Measurements from ENCODE around the gene MAPKAPK3. TPM values are rescaled to one million over a fixed set of nuclear protein-coding genes. Genes with fewer than 3 reads are reported as not detected.

MAPKAPK3 gene
- total RNA-seq, 2 donors from 2014 or later: 23.6 to 29.3 TPM

GRCh38 chr3:50604628-50605588, 12.0 kb upstream of the MAPKAPK3 start:
- TF ChIP-seq CTCF (IDR thresholded peaks at IDR 0.05) (no peak), POLR2A (IDR thresholded peaks at IDR 0.05) (peak in 2 of 3 donors; percentile 23 to 38)
- Histone ChIP-seq H3K9me3 (no peaks in the 10 kb centered on the region), H3K27ac (peak overlapping the region; percentile 83 to 100 (median 98)), H3K4me3 (no peak overlapping the region), H3K4me1 (peaks cover 100% of the 10 kb centered on the region), H3K36me3 (replicated peaks in 1 of 2; ENCODE audit: insufficient read depth in 1 of 2, low read depth in 2 of 2) (peaks cover 0 to 6% of the 10 kb centered on the region in 2 donors), H3K27me3 (no peaks in the 10 kb centered on the region)
- 33 to 37% methylated on average over 13 to 14 of the region's 14 CpGs for WGBS, 2 donors
- DNase-seq (peak; percentile 89 to 94 (median 94)), ATAC-seq (peak; percentile 51)
- intact Hi-C loops (cut with DNase I): no loop called here

GRCh38 chr3:50605901-50606326, 11.0 kb upstream of the MAPKAPK3 start:
- Histone ChIP-seq H3K9me3 (no peaks in the 10 kb centered on the region), H3K4me1 (peaks cover 100% of the 10 kb centered on the region), H3K4me3 (no peak overlapping the region), H3K27me3 (no peaks in the 10 kb centered on the region), H3K27ac (peak overlapping the region; percentile 83 to 100 (median 98)), H3K36me3 (replicated peaks in 1 of 2; ENCODE audit: insufficient read depth in 1 of 2, low read depth in 2 of 2) (peaks cover 0 to 6% of the 10 kb centered on the region in 2 donors)
- WGBS, 2 donors: 17 to 26% methylated on average over 3 to 5 of the region's 5 CpGs
- intact Hi-C loops (cut with DNase I): no loop called here
- no peak for TF ChIP-seq POLR2A (IDR thresholded peaks at IDR 0.05)
- no peak for TF ChIP-seq CTCF (IDR thresholded peaks at IDR 0.05)
- ATAC-seq (no peak), DNase-seq (peak in 1 of 4 donors; percentile 49)

DNA sequence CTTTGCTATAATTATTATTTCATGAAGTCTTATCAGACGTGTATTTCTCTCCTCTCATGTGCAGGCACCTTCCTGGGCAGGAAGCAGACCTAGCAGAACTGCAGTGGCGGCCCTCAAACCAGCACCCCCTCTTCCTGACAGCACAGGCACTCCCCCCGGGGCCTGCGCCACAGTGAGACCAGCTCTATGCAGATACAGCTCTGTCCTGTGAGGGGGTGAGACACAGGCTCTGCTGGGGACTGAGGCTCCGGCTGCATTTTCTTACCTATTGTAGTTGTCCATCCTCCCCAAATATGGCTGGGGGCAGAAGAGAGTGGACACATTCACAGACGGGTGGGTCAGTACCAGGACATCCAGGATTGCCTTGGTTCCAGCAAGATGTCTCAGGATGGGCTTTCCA, 10.4 kb upstream of the MAPKAPK3 start:
- Histone ChIP-seq H3K4me1 (peaks cover 98% of the 10 kb centered on the region), H3K27ac (peak overlapping the region; percentile 83 to 100 (median 98)), H3K36me3 (replicated peaks in 1 of 2; ENCODE audit: insufficient read depth in 1 of 2, low read depth in 2 of 2) (peaks cover 0 to 6% of the 10 kb centered on the region in 2 donors), H3K4me3 (no peak overlapping the region), H3K9me3 (no peaks in the 10 kb centered on the region), H3K27me3 (no peaks in the 10 kb centered on the region)
- no peak for DNase-seq
- no peak for ATAC-seq
- TF ChIP-seq CTCF (IDR thresholded peaks at IDR 0.05) (no peak), POLR2A (IDR thresholded peaks at IDR 0.05) (no peak)
- 61 to 65% methylated on average over 5 to 6 of the region's 6 CpGs for WGBS, 2 donors
- intact Hi-C loops (cut with DNase I): no loop called here

GRCh38 chr3:50607271-50608091, 9.5 kb upstream of the MAPKAPK3 start:
- no peak overlapping the region for H3K4me3 ChIP-seq
- DNase-seq (no peak), ATAC-seq (no peak)
- no peaks in the 10 kb centered on the region for H3K27me3 ChIP-seq
- peaks cover 0 to 6% of the 10 kb centered on the region in 2 donors for H3K36me3 ChIP-seq (replicated peaks in 1 of 2; ENCODE audit: insufficient read depth in 1 of 2, low read depth in 2 of 2)
- TF ChIP-seq POLR2A (IDR thresholded peaks at IDR 0.05) (no peak), CTCF (IDR thresholded peaks at IDR 0.05) (no peak)
- H3K4me1 ChIP-seq: peaks cover 94% of the 10 kb centered on the region
- intact Hi-C loops (cut with DNase I): no loop called here
- no peaks in the 10 kb centered on the region for H3K9me3 ChIP-seq
- H3K27ac ChIP-seq: peak overlapping the region in 2 of 4 donors; percentile 97 to 100
- 84 to 88% methylated on average over 25 to 29 of the region's 29 CpGs for WGBS, 2 donors

Measured in body of pancreas (tissue), 4 donors.